ENCODE measurements around the gene TNRC6B. TPM values are rescaled to one million over a fixed set of nuclear protein-coding genes. Genes with fewer than 3 reads are reported as not detected.

The TNRC6B gene
- total RNA-seq, 1 donor from 2014 or later = 60.0 TPM

- H3K27ac Mint-ChIP-seq = no peak overlapping the region
- peak overlapping the region; percentile 49 for H3K4me3 Mint-ChIP-seq
- H3K9me3 Mint-ChIP-seq = no peaks in the 10 kb centered on the region
- H4K20me1 ChIP-seq (ENCODE audit: low read depth) = peaks cover 93% of the 10 kb centered on the region
- no peaks in the 10 kb centered on the region for H3K9me3 ChIP-seq (ENCODE audit: low read depth)
- no peaks in the 10 kb centered on the region for H3K36me3 ChIP-seq
- H3K4me2 ChIP-seq = peak overlapping the region; percentile 58
- peaks cover 100% of the 10 kb centered on the region for H3K79me2 ChIP-seq (ENCODE audit: low read depth)
- no peak overlapping the region for H3K9ac ChIP-seq
- peaks cover 44% of the 10 kb centered on the region for H3K4me1 ChIP-seq
- peaks cover 52% of the 10 kb centered on the region for H3K4me1 Mint-ChIP-seq
- no peaks in the 10 kb centered on the region for H3K27me3 ChIP-seq
- H3K36me3 Mint-ChIP-seq = peaks cover 8% of the 10 kb centered on the region
- peak; percentile 75 for DNase-seq (ENCODE audit: low spot score)
- TF ChIP-seq EZH2 (IDR thresholded peaks at IDR 0.05) (no peak), EZH2phosphoT487 (IDR thresholded peaks at IDR 0.05) (no peak)
- TF ChIP-seq, protein P1, sequence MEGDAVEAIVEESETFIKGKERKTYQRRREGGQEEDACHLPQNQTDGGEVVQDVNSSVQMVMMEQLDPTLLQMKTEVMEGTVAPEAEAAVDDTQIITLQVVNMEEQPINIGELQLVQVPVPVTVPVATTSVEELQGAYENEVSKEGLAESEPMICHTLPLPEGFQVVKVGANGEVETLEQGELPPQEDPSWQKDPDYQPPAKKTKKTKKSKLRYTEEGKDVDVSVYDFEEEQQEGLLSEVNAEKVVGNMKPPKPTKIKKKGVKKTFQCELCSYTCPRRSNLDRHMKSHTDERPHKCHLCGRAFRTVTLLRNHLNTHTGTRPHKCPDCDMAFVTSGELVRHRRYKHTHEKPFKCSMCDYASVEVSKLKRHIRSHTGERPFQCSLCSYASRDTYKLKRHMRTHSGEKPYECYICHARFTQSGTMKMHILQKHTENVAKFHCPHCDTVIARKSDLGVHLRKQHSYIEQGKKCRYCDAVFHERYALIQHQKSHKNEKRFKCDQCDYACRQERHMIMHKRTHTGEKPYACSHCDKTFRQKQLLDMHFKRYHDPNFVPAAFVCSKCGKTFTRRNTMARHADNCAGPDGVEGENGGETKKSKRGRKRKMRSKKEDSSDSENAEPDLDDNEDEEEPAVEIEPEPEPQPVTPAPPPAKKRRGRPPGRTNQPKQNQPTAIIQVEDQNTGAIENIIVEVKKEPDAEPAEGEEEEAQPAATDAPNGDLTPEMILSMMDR (IDR thresholded peaks at IDR 0.05) = no peak
- H3K4me3 ChIP-seq = no peak overlapping the region
- no peak overlapping the region for H3K27ac ChIP-seq
- H3K27me3 Mint-ChIP-seq (ENCODE audit: insufficient read depth, low read depth) = peaks cover 8% of the 10 kb centered on the region
- no peak overlapping the region for H2AFZ ChIP-seq (replicated peaks)
- H3F3A ChIP-seq (ENCODE audit: low read depth) = peaks cover 14% of the 10 kb centered on the region
These were observed 62.4 kb downstream of the TNRC6B start for GRCh38 chr22:40240160-40240559.

DNA sequence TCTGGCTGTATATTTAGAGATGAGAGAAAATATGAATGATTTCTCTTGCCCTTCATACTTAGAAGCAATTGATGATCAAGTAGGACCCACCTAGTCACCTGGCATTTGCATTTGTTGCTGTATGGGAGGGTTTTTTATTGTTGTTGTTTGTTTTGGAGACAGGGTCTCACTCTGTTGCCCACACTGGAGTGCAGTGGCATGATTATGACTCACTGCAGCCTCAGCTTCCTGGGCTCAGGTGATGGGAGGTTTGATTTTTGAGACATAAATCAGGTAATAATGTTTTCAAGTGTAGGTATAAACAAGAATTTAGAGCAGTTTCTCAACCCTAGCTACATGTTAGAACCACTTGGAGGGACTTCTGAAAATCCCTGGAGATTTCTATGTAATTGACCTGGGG is 63.0 kb downstream of the TNRC6B start:
- H3K9ac ChIP-seq = no peak overlapping the region
- Mint-ChIP-seq H3K36me3 (peaks cover 8% of the 10 kb centered on the region), H3K27me3 (ENCODE audit: insufficient read depth, low read depth) (peaks cover 8% of the 10 kb centered on the region), H3K4me1 (peaks cover 52% of the 10 kb centered on the region), H3K4me3 (no peak overlapping the region), H3K27ac (no peak overlapping the region), H3K9me3 (no peaks in the 10 kb centered on the region)
- H3K4me3 ChIP-seq = no peak overlapping the region
- peaks cover 93% of the 10 kb centered on the region for H4K20me1 ChIP-seq (ENCODE audit: low read depth)
- H2AFZ ChIP-seq (replicated peaks) = no peak overlapping the region
- no peak for DNase-seq (ENCODE audit: low spot score)
- peaks cover 44% of the 10 kb centered on the region for H3K4me1 ChIP-seq
- H3K79me2 ChIP-seq (ENCODE audit: low read depth) = peaks cover 100% of the 10 kb centered on the region
- H3K36me3 ChIP-seq = no peaks in the 10 kb centered on the region
- peak overlapping the region; percentile 58 for H3K4me2 ChIP-seq
- H3F3A ChIP-seq (ENCODE audit: low read depth) = peaks cover 15% of the 10 kb centered on the region
- H3K27me3 ChIP-seq = no peaks in the 10 kb centered on the region
- H3K9me3 ChIP-seq (ENCODE audit: low read depth) = no peaks in the 10 kb centered on the region
- H3K27ac ChIP-seq = no peak overlapping the region
- TF ChIP-seq, protein P1 (IDR thresholded peaks at IDR 0.05) = no peak
- no peak for TF ChIP-seq EZH2 (IDR thresholded peaks at IDR 0.05)
- TF ChIP-seq EZH2phosphoT487 (IDR thresholded peaks at IDR 0.05) = no peak

GRCh38 chr22:40241200-40241763 is 63.6 kb downstream of the TNRC6B start:
- Histone ChIP-seq H3K36me3 (no peaks in the 10 kb centered on the region), H3K9ac (no peak overlapping the region), H3K9me3 (ENCODE audit: low read depth) (no peaks in the 10 kb centered on the region), H3K4me2 (peak overlapping the region; percentile 58), H3F3A (ENCODE audit: low read depth) (peaks cover 17% of the 10 kb centered on the region), H4K20me1 (ENCODE audit: low read depth) (peaks cover 94% of the 10 kb centered on the region), H3K4me1 (peaks cover 44% of the 10 kb centered on the region), H3K79me2 (ENCODE audit: low read depth) (peaks cover 100% of the 10 kb centered on the region), H3K4me3 (no peak overlapping the region), H3K27me3 (no peaks in the 10 kb centered on the region), H3K27ac (no peak overlapping the region), H2AFZ (replicated peaks) (no peak overlapping the region)
- no peak for TF ChIP-seq EZH2 (IDR thresholded peaks at IDR 0.05)
- Mint-ChIP-seq H3K4me3 (no peak overlapping the region), H3K9me3 (no peaks in the 10 kb centered on the region), H3K4me1 (peaks cover 52% of the 10 kb centered on the region), H3K27ac (no peak overlapping the region), H3K27me3 (ENCODE audit: insufficient read depth, low read depth) (peaks cover 8% of the 10 kb centered on the region), H3K36me3 (peaks cover 7% of the 10 kb centered on the region)
- no peak for DNase-seq (ENCODE audit: low spot score)

DNA sequence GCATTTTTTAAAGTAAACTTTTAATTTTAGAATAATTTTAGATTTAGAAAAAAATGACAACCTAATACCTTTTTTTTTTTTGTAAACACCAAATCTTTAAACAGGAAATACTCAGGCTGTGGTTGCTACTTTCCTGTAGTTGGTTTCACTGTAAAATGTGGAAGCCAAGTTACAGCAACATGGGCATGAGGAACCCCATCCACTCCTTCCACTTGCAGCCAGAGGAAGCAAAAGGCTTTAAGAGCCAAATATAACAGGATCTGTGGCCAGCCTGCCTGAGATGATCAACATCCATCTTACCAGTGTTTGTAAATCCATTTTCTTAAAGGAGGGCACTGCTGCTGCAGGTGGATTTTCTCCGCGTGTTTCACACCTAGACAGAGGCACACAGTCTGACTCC is 66.2 kb downstream of the TNRC6B start:
- H3K27me3 ChIP-seq = no peaks in the 10 kb centered on the region
- peaks cover 7% of the 10 kb centered on the region for H3F3A ChIP-seq (ENCODE audit: low read depth)
- no peak for TF ChIP-seq EZH2phosphoT487 (IDR thresholded peaks at IDR 0.05)
- TF ChIP-seq EZH2 (IDR thresholded peaks at IDR 0.05) = no peak
- TF ChIP-seq, protein P1 (IDR thresholded peaks at IDR 0.05) = no peak
- Mint-ChIP-seq H3K27ac (no peak overlapping the region), H3K4me3 (no peak overlapping the region), H3K4me1 (peaks cover 43% of the 10 kb centered on the region), H3K27me3 (ENCODE audit: insufficient read depth, low read depth) (peaks cover 4% of the 10 kb centered on the region), H3K9me3 (no peaks in the 10 kb centered on the region), H3K36me3 (peaks cover 22% of the 10 kb centered on the region)
- H3K9ac ChIP-seq = no peak overlapping the region
- H3K4me2 ChIP-seq = no peak overlapping the region
- H3K36me3 ChIP-seq = no peaks in the 10 kb centered on the region
- peaks cover 93% of the 10 kb centered on the region for H4K20me1 ChIP-seq (ENCODE audit: low read depth)
- no peak overlapping the region for H2AFZ ChIP-seq (replicated peaks)
- no peak for DNase-seq (ENCODE audit: low spot score)
- H3K4me1 ChIP-seq = peaks cover 31% of the 10 kb centered on the region
- H3K27ac ChIP-seq = no peak overlapping the region
- no peak overlapping the region for H3K4me3 ChIP-seq
- peaks cover 100% of the 10 kb centered on the region for H3K79me2 ChIP-seq (ENCODE audit: low read depth)
- H3K9me3 ChIP-seq (ENCODE audit: low read depth) = no peaks in the 10 kb centered on the region

Data from neural progenitor cell (in vitro differentiated cells).